ENCODE data around the gene APOBEC3G. TPM values are rescaled to one million over a fixed set of nuclear protein-coding genes. Genes with fewer than 3 reads are reported as not detected.

Gene APOBEC3G
- polyA plus RNA-seq, 3 donors, result 33.3 to 73.6 (median 64.5) TPM

DNA sequence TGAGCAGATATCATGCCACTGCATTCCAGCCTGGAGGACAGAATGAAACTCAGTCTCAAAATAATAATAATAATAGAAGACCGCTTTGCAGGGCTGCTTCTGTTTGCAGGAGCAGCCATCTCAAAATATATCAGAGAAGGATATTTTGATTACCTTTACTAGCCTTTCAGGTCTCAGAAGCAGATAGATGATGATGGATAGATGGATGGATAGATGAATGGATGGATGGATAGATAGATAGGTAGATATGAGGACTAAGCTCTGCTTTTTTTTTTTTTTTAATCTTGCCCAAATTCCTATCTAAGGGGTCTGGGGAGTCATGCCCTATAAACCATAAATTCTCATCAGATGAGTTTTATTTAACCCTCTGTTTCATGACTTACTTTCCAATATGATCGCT lies 38.5 kb downstream of the APOBEC3G start:
- no peak for DNase-seq
- peaks cover 6 to 8% of the 10 kb centered on the region in 2 donors for H3K4me1 ChIP-seq (ENCODE audit: control insufficient read depth in 1 of 2, insufficient read depth in 2 of 2, low read length in 2 of 2)
- peaks cover 4 to 16% (median 8%) of the 10 kb centered on the region in 3 donors for H3K27me3 Mint-ChIP-seq (ENCODE audit: low read depth in 3 of 3)
- no peak overlapping the region for H2AFZ ChIP-seq (ENCODE audit: insufficient read depth, low read depth, low read length, poor library complexity, severe bottlenecking)
- H3K4me1 Mint-ChIP-seq, result peaks cover 15% of the 10 kb centered on the region
- no peaks in the 10 kb centered on the region for H3K79me2 ChIP-seq (ENCODE audit: insufficient read depth, low read length)
- H3K27ac ChIP-seq (ENCODE audit: low read depth in 1 of 2, low read length in 2 of 2), result no peak overlapping the region
- TF ChIP-seq, protein P1, sequence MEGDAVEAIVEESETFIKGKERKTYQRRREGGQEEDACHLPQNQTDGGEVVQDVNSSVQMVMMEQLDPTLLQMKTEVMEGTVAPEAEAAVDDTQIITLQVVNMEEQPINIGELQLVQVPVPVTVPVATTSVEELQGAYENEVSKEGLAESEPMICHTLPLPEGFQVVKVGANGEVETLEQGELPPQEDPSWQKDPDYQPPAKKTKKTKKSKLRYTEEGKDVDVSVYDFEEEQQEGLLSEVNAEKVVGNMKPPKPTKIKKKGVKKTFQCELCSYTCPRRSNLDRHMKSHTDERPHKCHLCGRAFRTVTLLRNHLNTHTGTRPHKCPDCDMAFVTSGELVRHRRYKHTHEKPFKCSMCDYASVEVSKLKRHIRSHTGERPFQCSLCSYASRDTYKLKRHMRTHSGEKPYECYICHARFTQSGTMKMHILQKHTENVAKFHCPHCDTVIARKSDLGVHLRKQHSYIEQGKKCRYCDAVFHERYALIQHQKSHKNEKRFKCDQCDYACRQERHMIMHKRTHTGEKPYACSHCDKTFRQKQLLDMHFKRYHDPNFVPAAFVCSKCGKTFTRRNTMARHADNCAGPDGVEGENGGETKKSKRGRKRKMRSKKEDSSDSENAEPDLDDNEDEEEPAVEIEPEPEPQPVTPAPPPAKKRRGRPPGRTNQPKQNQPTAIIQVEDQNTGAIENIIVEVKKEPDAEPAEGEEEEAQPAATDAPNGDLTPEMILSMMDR (IDR thresholded peaks at IDR 0.05), result no peak
- H4K20me1 ChIP-seq (ENCODE audit: insufficient read depth, low read length), result no peaks in the 10 kb centered on the region
- no CpG with 5 or more reads among the region's 2 CpGs for WGBS (ENCODE audit: insufficient coverage)
- H3K4me3 Mint-ChIP-seq, result no peak overlapping the region
- H3K36me3 ChIP-seq (replicated peaks in 1 of 2; ENCODE audit: control insufficient read depth in 1 of 2, insufficient read depth in 2 of 2, low read length in 2 of 2), result no peaks in the 10 kb centered on the region
- H3K9me3 ChIP-seq (replicated peaks in 1 of 2; ENCODE audit: control insufficient read depth in 1 of 2, insufficient read depth in 1 of 2, low read length in 2 of 2), result no peaks in the 10 kb centered on the region
- peaks cover 0 to 2% (median 0%) of the 10 kb centered on the region in 7 donors for H3K9me3 Mint-ChIP-seq
- H3K4me3 ChIP-seq (replicated peaks in 1 of 3; ENCODE audit: low read depth in 2 of 3, low read length in 3 of 3), result no peak overlapping the region
- no peak overlapping the region for H3K9ac ChIP-seq (ENCODE audit: insufficient read depth, low read length, poor library complexity, severe bottlenecking)
- H3K27ac Mint-ChIP-seq, result no peak overlapping the region
- intact Hi-C loops (cut with micrococcal nuclease), result loop anchor here in 1 of 2 donors (10.0 kb wide), 1 partner anchor 101 kb away; the partner anchor contains the start of gene APOBEC3C
- H3K36me3 Mint-ChIP-seq, result no peaks in the 10 kb centered on the region
- H3K4me2 ChIP-seq (replicated peaks; ENCODE audit: extremely low read depth, low read length, poor library complexity, severe bottlenecking), result no peak overlapping the region
- peaks cover 0 to 3% of the 10 kb centered on the region in 2 donors for H3K27me3 ChIP-seq (ENCODE audit: control insufficient read depth in 2 of 2, insufficient read depth in 2 of 2, low read length in 2 of 2)

DNA sequence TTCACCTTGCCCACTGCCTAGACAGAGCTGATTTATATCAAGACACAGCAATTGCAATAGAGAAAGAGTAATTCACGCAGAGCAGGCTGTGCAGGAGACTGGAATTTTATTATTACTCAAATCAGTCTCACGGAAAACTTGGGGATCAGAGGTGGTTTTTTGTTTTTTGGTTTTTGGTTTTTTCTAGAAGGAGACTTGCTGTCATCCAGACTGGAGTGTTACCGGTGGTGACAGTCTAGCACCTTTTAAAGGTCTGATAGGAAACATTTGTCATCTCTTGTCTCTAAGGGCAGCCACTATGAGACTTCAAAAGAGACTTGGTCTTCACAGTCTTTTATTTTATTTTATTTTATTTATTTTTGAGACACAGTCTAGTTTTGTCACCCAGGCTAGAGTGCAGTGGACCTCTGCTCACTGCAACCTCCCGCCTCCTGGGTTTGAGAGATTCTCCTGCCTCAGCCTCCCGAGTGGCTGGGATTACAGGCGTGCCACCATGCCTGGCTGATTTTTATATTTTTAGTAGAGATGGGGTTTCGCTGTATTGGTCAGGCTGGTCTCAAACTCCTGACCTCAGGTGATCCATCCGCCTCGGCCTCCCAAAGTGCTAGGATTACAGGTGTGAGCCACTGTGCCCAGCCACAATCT lies 39.0 kb downstream of the APOBEC3G start:
- Mint-ChIP-seq H3K27me3 (ENCODE audit: low read depth in 3 of 3) (peaks cover 4 to 13% (median 6%) of the 10 kb centered on the region in 3 donors), H3K4me1 (peaks cover 14% of the 10 kb centered on the region)
- no peak overlapping the region for H3K27ac ChIP-seq (ENCODE audit: low read depth in 1 of 2, low read length in 2 of 2)

More for the DNA sequence above, 39.0 kb downstream of the APOBEC3G start:
- Histone ChIP-seq H3K36me3 (replicated peaks in 1 of 2; ENCODE audit: control insufficient read depth in 1 of 2, insufficient read depth in 2 of 2, low read length in 2 of 2) (no peaks in the 10 kb centered on the region), H3K27me3 (ENCODE audit: control insufficient read depth in 2 of 2, insufficient read depth in 2 of 2, low read length in 2 of 2) (no peaks in the 10 kb centered on the region), H4K20me1 (ENCODE audit: insufficient read depth, low read length) (no peaks in the 10 kb centered on the region), H3K9me3 (replicated peaks in 1 of 2; ENCODE audit: control insufficient read depth in 1 of 2, insufficient read depth in 1 of 2, low read length in 2 of 2) (no peaks in the 10 kb centered on the region), H2AFZ (ENCODE audit: insufficient read depth, low read depth, low read length, poor library complexity, severe bottlenecking) (no peak overlapping the region), H3K9ac (ENCODE audit: insufficient read depth, low read length, poor library complexity, severe bottlenecking) (no peak overlapping the region), H3K4me1 (ENCODE audit: control insufficient read depth in 1 of 2, insufficient read depth in 2 of 2, low read length in 2 of 2) (peaks cover 6 to 8% of the 10 kb centered on the region in 2 donors), H3K4me3 (replicated peaks in 1 of 3; ENCODE audit: low read depth in 2 of 3, low read length in 3 of 3) (no peak overlapping the region), H3K79me2 (ENCODE audit: insufficient read depth, low read length) (no peaks in the 10 kb centered on the region), H3K4me2 (replicated peaks; ENCODE audit: extremely low read depth, low read length, poor library complexity, severe bottlenecking) (no peak overlapping the region)
- H3K9me3 Mint-ChIP-seq, result peaks cover 0 to 2% (median 0%) of the 10 kb centered on the region in 7 donors
- TF ChIP-seq, protein P1 (IDR thresholded peaks at IDR 0.05), result no peak
- DNase-seq, result no peak
- intact Hi-C loops (cut with micrococcal nuclease), result loop anchor here in 1 of 2 donors (10.0 kb wide), 1 partner anchor 101 kb away; the partner anchor contains the start of gene APOBEC3C
- H3K4me3 Mint-ChIP-seq, result no peak overlapping the region
- no peak overlapping the region for H3K27ac Mint-ChIP-seq
- WGBS (ENCODE audit: insufficient coverage), result 100% methylated on average over 3 of the region's 9 CpGs
- H3K36me3 Mint-ChIP-seq, result no peaks in the 10 kb centered on the region
